HepG2 (cell line): ENCODE results near the gene SLC38A3. TPM values are rescaled to one million over a fixed set of nuclear protein-coding genes. Genes with fewer than 3 reads are reported as not detected.

Experiments used
- CBX1 ChIP-seq: IDR thresholded peaks from one replicate; pipeline ENCODE4 v1.6.1; 2016; ENCODE audit warnings: antibody characterized with exemption, low read depth
- CEBPZ ChIP-seq: IDR thresholded peaks from 2 replicates; pipeline ENCODE4 v1.6.1; 2012; ENCODE audit warnings: low read length, improper control_type of control experiment
- EEA1 ChIP-seq: sonication (generic); formaldehyde crosslinking; IDR thresholded peaks from 2 replicates; pipeline ENCODE4 v1.5.1; 2020; ENCODE audit warnings: mild to moderate bottlenecking, missing genetic modification reagents, borderline replicate concordance
- ELF1 ChIP-seq: sonication (generic); formaldehyde crosslinking; IDR thresholded peaks from 2 replicates; pipeline ENCODE4 v1.4.0; 2020; ENCODE audit warnings: missing genetic modification reagents
- HOXA3 ChIP-seq: sonication (generic); formaldehyde crosslinking; IDR thresholded peaks from 2 replicates; pipeline ENCODE4 v1.5.0; 2020; ENCODE audit warnings: missing genetic modification reagents
- IRF9 ChIP-seq: sonication (generic); formaldehyde crosslinking; IDR thresholded peaks from 2 replicates; pipeline ENCODE4 v1.8.0; 2022; ENCODE audit warnings: missing genetic modification reagents, mild to moderate bottlenecking, borderline replicate concordance
- KAT8 ChIP-seq: IDR thresholded peaks from 2 replicates; pipeline ENCODE4 v1.6.1; 2016; ENCODE audit warnings: missing genetic modification reagents, missing compliant biosample characterization
- KDM3A ChIP-seq: IDR thresholded peaks from 2 replicates; pipeline ENCODE4 v1.6.1; 2018; ENCODE audit warnings: low read depth, missing compliant biosample characterization
- KDM6A ChIP-seq: IDR thresholded peaks from 2 replicates; pipeline ENCODE4 v1.6.1; 2016; ENCODE audit warnings: low read depth
- KLF12 ChIP-seq: sonication (generic); formaldehyde crosslinking; IDR thresholded peaks from 2 replicates; pipeline ENCODE4 v1.4.0; 2020; ENCODE audit warnings: missing genetic modification reagents, borderline replicate concordance
- MEIS2 ChIP-seq: sonication (generic); formaldehyde crosslinking; IDR thresholded peaks from 2 replicates; pipeline ENCODE4 v1.9.0; 2021; ENCODE audit warnings: mild to moderate bottlenecking, missing genetic modification reagents
- MZF1 ChIP-seq: sonication (generic); formaldehyde crosslinking; IDR thresholded peaks from 2 replicates; pipeline ENCODE4 v1.8.1; 2023; ENCODE audit warnings: mild to moderate bottlenecking, missing genetic modification reagents, borderline replicate concordance
- NRL ChIP-seq: sonication (generic); formaldehyde crosslinking; IDR thresholded peaks from 2 replicates; pipeline ENCODE4 v1.5.0; 2020; ENCODE audit warnings: missing genetic modification reagents, mild to moderate bottlenecking, moderate library complexity, borderline replicate concordance
- POLR2G ChIP-seq: fragments of 200-400 bp; formaldehyde crosslinking; IDR thresholded peaks from 2 replicates; pipeline ENCODE4 v1.6.1; 2018; ENCODE audit warnings: mild to moderate bottlenecking, low read depth, low read length, moderate library complexity
- SIX4 ChIP-seq: sonication (generic); formaldehyde crosslinking; IDR thresholded peaks from 2 replicates; pipeline ENCODE4 v1.4.0; 2020; ENCODE audit warnings: missing genetic modification reagents
- TGIF2 ChIP-seq: IDR thresholded peaks from 2 replicates; pipeline ENCODE4 v1.6.1; 2016; ENCODE audit warnings: control low read depth, missing compliant biosample characterization
- THAP9 ChIP-seq: sonication (generic); formaldehyde crosslinking; IDR thresholded peaks from 2 replicates; pipeline ENCODE4; 2020; ENCODE audit warnings: missing genetic modification reagents, mild to moderate bottlenecking, borderline replicate concordance
- TRIM24 ChIP-seq: sonication (generic); formaldehyde crosslinking; IDR thresholded peaks from 2 replicates; pipeline ENCODE4 v1.8.0; 2022; ENCODE audit warnings: mild to moderate bottlenecking, missing genetic modification reagents
- ZBTB3 ChIP-seq: sonication (generic); formaldehyde crosslinking; IDR thresholded peaks from 2 replicates; pipeline ENCODE4 v1.4.0; 2020; ENCODE audit warnings: low read depth, mild to moderate bottlenecking, moderate library complexity, missing genetic modification reagents, borderline replicate concordance
- ZNF337 ChIP-seq: sonication (generic); formaldehyde crosslinking; IDR thresholded peaks from 2 replicates; pipeline ENCODE4 v1.5.1; 2020; ENCODE audit warnings: missing genetic modification reagents, low read depth, mild to moderate bottlenecking, borderline replicate concordance
- ZNF451 ChIP-seq: sonication (generic); formaldehyde crosslinking; IDR thresholded peaks from 2 replicates; pipeline ENCODE4 v1.5.0; 2020; ENCODE audit warnings: mild to moderate bottlenecking, missing genetic modification reagents
- ZNF597 ChIP-seq: sonication (generic); formaldehyde crosslinking; IDR thresholded peaks from 2 replicates; pipeline ENCODE4 v1.5.0; 2020; ENCODE audit warnings: missing genetic modification reagents
- polyA plus RNA-seq, 8 experiments: library from polyadenylated mRNA; depleted of rRNA in 3 of 8; stranded (reverse) in 7 of 8; unstranded in 1 of 8; fragments of >200 nt; fragmentation: Illumina TruSeq in 4 of 8; extraction: Trizol in 4 of 8; gene quantifications; 2 replicates each; pipeline versions ENCODE4 v1.2.1 to v1.2.3, GENCODE V29; 2011 to 2016; ENCODE audit warnings: low read depth in 4 of 8, missing spikeins in 1 of 8, mixed read lengths in 1 of 8; ENCODE audit not compliant: insufficient read depth in 1 of 8
- total RNA-seq, 5 experiments: library from RNA; depleted of rRNA; stranded (reverse); fragments of >200 nt; fragmentation: Illumina TruSeq; extraction: Trizol; gene quantifications; 2 replicates each; pipeline ENCODE4 v1.2.3, GENCODE V29; 2016; ENCODE audit warnings: low read depth in 1 of 5

The SLC38A3 gene
- total and polyA plus RNA-seq, 2 of the 13 experiments (the other 11 are each of a cell fraction or from before 2014, with no cell fraction given), result 29.8 to 164 TPM

- TF ChIP-seq CEBPZ (no peak), IRF9 (0 out of 2 replicates have a peak, but pooled peaks have one; percentile 65), KDM6A (CRISPR knock-in tag) (no peak), KDM3A (CRISPR knock-in tag) (no peak), ZBTB3 (CRISPR knock-in tag) (no peak), SIX4 (CRISPR knock-in tag) (no peak), MEIS2 (CRISPR knock-in tag) (no peak), EEA1 (CRISPR knock-in tag) (peak; percentile 67; the same call in 1 of the 2 replicates), POLR2G (peak; percentile 37; the same call in 1 of the 2 replicates), MZF1 (CRISPR knock-in tag) (no peak), ELF1 (CRISPR knock-in tag) (0 out of 2 replicates have a peak, but pooled peaks have one; percentile 3), ZNF597 (CRISPR knock-in tag) (no peak), KLF12 (CRISPR knock-in tag) (no peak), CBX1 (peak; percentile 30), ZNF451 (CRISPR knock-in tag) (no peak), KAT8 (CRISPR knock-in tag) (0 out of 2 replicates have a peak, but pooled peaks have one; percentile 49), HOXA3 (CRISPR knock-in tag) (peak; percentile 43; the same call in 1 of the 2 replicates), ZNF337 (CRISPR knock-in tag) (no peak), NRL (peak; percentile 74; the same call in 1 of the 2 replicates), TGIF2 (CRISPR knock-in tag) (no peak), THAP9 (CRISPR knock-in tag) (peak; percentile 52; the same call in 1 of the 2 replicates), TRIM24 (no peak)
These were observed 60.0 kb downstream of the SLC38A3 start (continued) for GRCh38 chr3:50264964-50265485.
